Gastrocnemius medialis (tissue), 4 donors: ENCODE data around the gene GRAMD2B. TPM values are rescaled to one million over a fixed set of nuclear protein-coding genes. Genes with fewer than 3 reads are reported as not detected.

Experiments used
- ATAC-seq, 2 donors: fragments of 150-250 bp; one replicate each; pipeline ENCODE4 v1.9.1; 2016
- DNase-seq, 2 donors: peaks; one replicate each; pipeline ENCODE4 v3.0.0-alpha.2; 2019
- H3K27ac ChIP-seq, 4 donors: fragments of 200-600 bp; sonication (generic); 1 replicate in 1 of 4; 2 replicates in 3 of 4; pipeline ENCODE4 v1.5.1; 2016 to 2018; ENCODE audit warnings: mild to moderate bottlenecking in 2 of 4, moderate library complexity in 1 of 4
- H3K27me3 ChIP-seq, 3 donors: fragments of 200-600 bp; sonication (generic) in 2 of 3; 1 replicate in 1 of 3; 2 replicates in 2 of 3; pipeline versions ENCODE4 v1.5.1 to v1.6.0; 2016 to 2019; ENCODE audit warnings: mild to moderate bottlenecking in 1 of 3, moderate library complexity in 1 of 3
- H3K36me3 ChIP-seq, 2 donors: fragments of 200-600 bp; sonication (generic) in 1 of 2; one replicate each; pipeline ENCODE4 v1.5.1; 2017 to 2018
- H3K4me1 ChIP-seq, 2 donors: fragments of 200-600 bp; sonication (generic) in 1 of 2; one replicate each; pipeline ENCODE4 v1.5.1; 2016 to 2017; ENCODE audit warnings: mild to moderate bottlenecking in 2 of 2
- H3K4me3 ChIP-seq, 4 donors: fragments of 200-600 bp; sonication (generic) in 3 of 4; 1 replicate in 1 of 4; 2 replicates in 3 of 4; pipeline ENCODE4 v1.5.1; 2016 to 2019; ENCODE audit warnings: mild to moderate bottlenecking in 2 of 4
- H3K9me3 ChIP-seq, 3 donors: fragments of 200-600 bp; sonication (generic) in 2 of 3; 1 replicate in 1 of 3; 2 replicates in 2 of 3; pipeline ENCODE4 v1.5.1; 2016 to 2019
- CTCF ChIP-seq, 5 experiments: fragments of 450-650 bp in 3 of 5; fragments of 200-600 bp in 2 of 5; sonication (generic) in 2 of 5; IDR thresholded peaks in 4 of 5; conservative IDR thresholded peaks in 1 of 5; 1 replicate in 4 of 5; 2 replicates in 1 of 5; pipeline ENCODE4 v1.5.1; 2016 to 2019; ENCODE audit warnings: antibody characterized with exemption in 5 of 5, mild to moderate bottlenecking in 3 of 5, moderate library complexity in 3 of 5
- POLR2A ChIP-seq, 2 donors: fragments of 450-650 bp; IDR thresholded peaks; one replicate each; pipeline ENCODE4 v1.6.1; 2017; ENCODE audit warnings: antibody characterized with exemption in 2 of 2, mild to moderate bottlenecking in 2 of 2, moderate library complexity in 2 of 2
- in situ Hi-C, 4 donors: fragments of 200-750 bp; cut with MboI; loops; one replicate each; pipeline versions ENCODE4 v1.15.0 to v1.8.0; 2017; ENCODE audit warnings: low sequenced_read_pairs in 4 of 4
- intact Hi-C: fragments of 100-400 bp; cut with DNase I; formaldehyde crosslinking; loops from one replicate; pipeline ENCODE4 v1.15.1; 2023; ENCODE audit warnings: low total_unique reads
- total RNA-seq, 4 donors: library from RNA; depleted of rRNA; stranded (reverse); fragments of >200 nt; gene quantifications; one replicate each; pipeline versions ENCODE4 v1.1.0 to v1.2.3, GENCODE V29; 2016

The GRAMD2B gene
- total RNA-seq, 4 donors from 2014 or later, result 4.6 to 10.4 (median 8.9) TPM

- H3K27ac ChIP-seq, result no peak overlapping the region
- DNase-seq (no peak), ATAC-seq (no peak)
- no peaks in the 10 kb centered on the region for H3K9me3 ChIP-seq
- no peak overlapping the region for H3K4me3 ChIP-seq
- H3K27me3 ChIP-seq, result no peaks in the 10 kb centered on the region
- intact Hi-C loops, result no loop called here
- no peaks in the 10 kb centered on the region for H3K4me1 ChIP-seq
- TF ChIP-seq CTCF (IDR thresholded peaks at IDR 0.05 in 4 of 5, conservative IDR thresholded peaks at IDR 0.05 in 1 of 5) (no peak), POLR2A (IDR thresholded peaks at IDR 0.05) (no peak)
- H3K36me3 ChIP-seq, result no peaks in the 10 kb centered on the region
- in situ Hi-C loops, result no loop called here
These were observed 20.2 kb downstream of the GRAMD2B start for GRCh38 chr5:126443374-126443851.

DNA sequence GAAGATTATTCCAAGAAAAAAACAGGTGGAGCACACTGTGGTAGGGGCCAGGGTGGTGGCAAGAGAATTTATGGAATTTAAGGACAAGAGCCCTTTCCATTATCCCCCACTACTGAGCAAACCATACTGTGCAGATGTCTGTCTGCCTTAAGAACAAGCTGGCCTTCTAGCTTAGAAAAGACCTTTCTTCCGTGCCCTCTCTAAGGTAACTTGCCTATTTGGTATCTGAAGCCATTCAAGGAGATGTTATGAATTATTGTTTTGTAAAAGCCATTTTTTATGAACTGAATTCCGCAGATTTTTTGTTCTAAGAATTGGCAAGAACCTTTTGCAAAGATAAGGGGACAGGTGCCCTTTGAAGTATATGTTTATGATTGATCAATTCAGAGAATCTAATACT, 20.9 kb downstream of the GRAMD2B start:
- Histone ChIP-seq H3K27me3 (no peaks in the 10 kb centered on the region), H3K36me3 (no peaks in the 10 kb centered on the region), H3K27ac (no peak overlapping the region), H3K9me3 (no peaks in the 10 kb centered on the region), H3K4me1 (no peaks in the 10 kb centered on the region), H3K4me3 (no peak overlapping the region)
- intact Hi-C loops, result no loop called here
- in situ Hi-C loops, result no loop called here
- ATAC-seq (no peak), DNase-seq (no peak)
- no peak for TF ChIP-seq CTCF (IDR thresholded peaks at IDR 0.05 in 4 of 5, conservative IDR thresholded peaks at IDR 0.05 in 1 of 5)
- no peak for TF ChIP-seq POLR2A (IDR thresholded peaks at IDR 0.05)

- Histone ChIP-seq H3K4me3 (no peak overlapping the region), H3K36me3 (no peaks in the 10 kb centered on the region), H3K27ac (no peak overlapping the region), H3K27me3 (no peaks in the 10 kb centered on the region), H3K4me1 (peaks cover 0 to 8% of the 10 kb centered on the region in 2 donors), H3K9me3 (no peaks in the 10 kb centered on the region)
- no peak for DNase-seq
- no peak for TF ChIP-seq CTCF (IDR thresholded peaks at IDR 0.05 in 4 of 5, conservative IDR thresholded peaks at IDR 0.05 in 1 of 5)
- no peak for TF ChIP-seq POLR2A (IDR thresholded peaks at IDR 0.05)
- in situ Hi-C loops (no loop called here), intact Hi-C loops (no loop called here)
- ATAC-seq, result no peak
These were observed 22.4 kb downstream of the GRAMD2B start for GRCh38 chr5:126445502-126446174.

DNA sequence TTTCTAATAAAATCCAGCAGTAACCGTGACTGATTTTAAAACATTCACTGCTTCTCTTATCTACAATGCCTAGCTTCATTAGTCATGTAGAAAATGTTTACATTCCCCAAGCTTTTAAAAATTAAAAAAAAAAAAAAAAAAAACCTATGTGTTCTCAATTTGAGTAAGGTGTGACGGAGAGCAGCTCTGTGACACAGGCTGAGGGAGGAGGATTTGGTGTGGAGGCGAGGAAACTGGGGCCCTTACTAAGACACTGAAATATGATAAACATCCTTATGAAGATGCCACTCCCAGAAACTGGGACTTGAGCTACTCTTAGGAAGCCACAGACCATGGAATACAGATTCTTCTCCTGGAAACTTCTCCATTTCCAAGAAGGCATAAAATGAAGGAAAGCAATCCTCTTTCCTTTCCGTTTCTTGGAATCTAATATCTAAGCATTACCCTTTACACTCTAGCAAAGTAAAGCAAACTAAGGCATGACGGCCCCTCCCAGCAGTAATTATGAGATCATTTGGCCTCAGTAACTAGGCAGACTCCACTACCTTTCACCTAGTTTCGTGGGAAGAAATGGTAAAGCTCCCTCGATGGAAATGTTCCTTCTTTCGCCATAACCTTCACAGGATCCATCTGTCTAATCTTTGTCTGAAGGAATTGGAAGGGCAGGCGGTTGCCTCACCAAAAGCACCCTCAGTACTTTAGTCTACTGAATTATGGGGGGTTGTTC, 23.5 kb downstream of the GRAMD2B start:
- TF ChIP-seq POLR2A (IDR thresholded peaks at IDR 0.05) (no peak), CTCF (IDR thresholded peaks at IDR 0.05 in 4 of 5, conservative IDR thresholded peaks at IDR 0.05 in 1 of 5) (no peak)
- no peak overlapping the region for H3K4me3 ChIP-seq
- no peak for DNase-seq
- H3K9me3 ChIP-seq, result no peaks in the 10 kb centered on the region
- intact Hi-C loops, result no loop called here
- H3K27me3 ChIP-seq, result no peaks in the 10 kb centered on the region
- no peaks in the 10 kb centered on the region for H3K36me3 ChIP-seq
- in situ Hi-C loops, result no loop called here
- H3K4me1 ChIP-seq, result peaks cover 0 to 8% of the 10 kb centered on the region in 2 donors
- H3K27ac ChIP-seq, result no peak overlapping the region
- no peak for ATAC-seq
